Brain microvascular endothelial cell (primary cell): ENCODE results near the gene ZNHIT2.

Experiments used
- DNase-seq: peaks from one replicate; pipeline ENCODE4 v3.0.0-alpha.2; 2020
- H3K27ac ChIP-seq: fragments of 250-450 bp; sonication (Bioruptor Pico); 2 replicates; pipeline ENCODE4 v1.5.1; 2020; ENCODE audit warnings: mild to moderate bottlenecking, moderate library complexity
- H3K27me3 ChIP-seq: fragments of 250-450 bp; sonication (Bioruptor Pico); replicated peaks from 2 replicates; pipeline ENCODE4 v1.5.1; 2020; ENCODE audit warnings: mild to moderate bottlenecking
- H3K36me3 ChIP-seq: fragments of 250-450 bp; sonication (Bioruptor Pico); replicated peaks from 2 replicates; pipeline ENCODE4 v1.5.1; 2020; ENCODE audit warnings: mild to moderate bottlenecking
- H3K4me3 ChIP-seq: 2 replicates; pipeline ENCODE4 v1.5.1; 2011; ENCODE audit warnings: low read depth, mild to moderate bottlenecking, control low read depth, low read length, moderate library complexity
- CTCF ChIP-seq: IDR thresholded peaks from 2 replicates; pipeline ENCODE4 v1.5.1; 2011; ENCODE audit warnings: low read depth, mild to moderate bottlenecking, moderate library complexity, low read length, control low read depth, inconsistent platforms; ENCODE audit errors: missing control alignments
- in situ Hi-C: cut with HindIII; loops from 2 replicates; pipeline ENCODE4 v1.10.0; 2017; ENCODE audit warnings: low sequenced_read_pairs, low pct_ligation_motif_present

Gene ZNHIT2

GRCh38 chr11:65090628-65091027 is 26.9 kb downstream of the ZNHIT2 start:
- no peak overlapping the region for H3K27ac ChIP-seq
- H3K27me3 ChIP-seq = no peaks in the 10 kb centered on the region
- H3K36me3 ChIP-seq = peaks cover 22% of the 10 kb centered on the region
- H3K4me3 ChIP-seq = no peak overlapping the region
- DNase-seq = no peak
- no peak for TF ChIP-seq CTCF
- in situ Hi-C loops = no loop called here

DNA sequence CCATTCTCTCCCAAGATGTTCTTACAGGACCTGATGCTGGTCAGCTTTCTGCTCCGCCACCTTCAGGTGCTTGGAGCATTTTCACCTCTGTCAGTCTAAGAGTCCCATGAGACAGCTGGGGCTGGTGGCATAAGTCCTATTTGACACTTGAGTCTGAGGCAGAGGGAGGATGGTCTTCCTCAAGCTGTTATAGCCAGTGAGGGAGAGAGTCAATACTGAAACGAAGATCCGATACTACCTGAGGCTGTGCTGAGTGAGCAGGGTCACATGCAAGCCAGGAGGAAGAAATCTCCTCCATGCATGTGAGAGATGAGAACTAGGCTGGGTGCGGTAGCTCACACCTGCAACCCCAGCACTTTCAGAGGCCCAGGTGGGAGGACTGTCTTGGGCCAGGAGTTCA is 27.9 kb downstream of the ZNHIT2 start:
- DNase-seq = no peak
- Histone ChIP-seq H3K36me3 (peaks cover 22% of the 10 kb centered on the region), H3K27ac (no peak overlapping the region), H3K4me3 (no peak overlapping the region), H3K27me3 (no peaks in the 10 kb centered on the region)
- no peak for TF ChIP-seq CTCF
- in situ Hi-C loops = no loop called here

GRCh38 chr11:65087827-65088226 is 29.7 kb downstream of the ZNHIT2 start:
- no peaks in the 10 kb centered on the region for H3K27me3 ChIP-seq
- DNase-seq = no peak
- H3K4me3 ChIP-seq = no peak overlapping the region
- H3K36me3 ChIP-seq = peaks cover 22% of the 10 kb centered on the region
- H3K27ac ChIP-seq = no peak overlapping the region
- in situ Hi-C loops = no loop called here
- TF ChIP-seq CTCF = no peak

DNA sequence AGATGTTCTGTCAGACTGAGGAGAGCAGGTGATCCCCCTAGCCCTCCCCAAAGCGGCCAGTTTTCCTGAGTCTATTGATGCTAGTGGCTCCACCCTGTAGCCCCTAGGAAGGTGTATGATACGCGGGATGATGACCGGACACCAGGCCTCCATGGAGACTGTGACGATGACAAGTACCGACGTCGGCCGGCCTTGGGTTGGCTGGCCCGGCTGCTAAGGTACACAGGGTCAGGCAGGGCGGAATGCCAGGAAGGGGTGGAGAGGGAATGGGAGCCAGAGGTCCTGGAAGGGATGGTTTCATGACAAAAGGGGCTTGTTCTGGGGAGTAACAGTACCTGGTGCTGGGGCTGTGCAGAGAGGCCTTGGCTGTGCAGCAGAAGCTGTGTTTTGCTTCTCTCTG is 30.3 kb downstream of the ZNHIT2 start:
- no peak for DNase-seq
- no peaks in the 10 kb centered on the region for H3K27me3 ChIP-seq
- in situ Hi-C loops = no loop called here
- peaks cover 22% of the 10 kb centered on the region for H3K36me3 ChIP-seq
- H3K4me3 ChIP-seq = no peak overlapping the region
- H3K27ac ChIP-seq = no peak overlapping the region
- TF ChIP-seq CTCF = no peak

DNA sequence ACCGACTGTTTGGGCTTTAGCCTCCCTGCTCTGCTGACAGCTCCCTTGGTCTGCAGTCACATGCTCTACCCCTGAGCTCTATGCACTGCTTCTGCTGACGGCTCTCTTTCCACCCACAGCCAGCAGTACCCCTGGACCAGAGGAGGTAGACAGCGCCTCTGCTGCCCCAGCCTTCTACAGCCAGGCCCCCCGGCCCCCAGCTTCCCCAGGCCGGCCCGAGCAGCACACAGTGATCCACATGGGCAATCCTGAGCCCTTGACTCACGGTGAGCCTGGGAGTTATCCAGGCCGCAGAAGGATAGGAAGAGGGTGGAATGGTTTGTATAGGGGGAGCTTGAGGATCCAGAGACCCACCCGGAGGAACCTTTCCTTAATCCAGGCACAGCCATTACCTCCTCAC is 30.7 kb downstream of the ZNHIT2 start:
- no peak for TF ChIP-seq CTCF
- Histone ChIP-seq H3K36me3 (peaks cover 22% of the 10 kb centered on the region), H3K4me3 (no peak overlapping the region), H3K27ac (no peak overlapping the region), H3K27me3 (no peaks in the 10 kb centered on the region)
- no peak for DNase-seq
- in situ Hi-C loops = no loop called here

DNA sequence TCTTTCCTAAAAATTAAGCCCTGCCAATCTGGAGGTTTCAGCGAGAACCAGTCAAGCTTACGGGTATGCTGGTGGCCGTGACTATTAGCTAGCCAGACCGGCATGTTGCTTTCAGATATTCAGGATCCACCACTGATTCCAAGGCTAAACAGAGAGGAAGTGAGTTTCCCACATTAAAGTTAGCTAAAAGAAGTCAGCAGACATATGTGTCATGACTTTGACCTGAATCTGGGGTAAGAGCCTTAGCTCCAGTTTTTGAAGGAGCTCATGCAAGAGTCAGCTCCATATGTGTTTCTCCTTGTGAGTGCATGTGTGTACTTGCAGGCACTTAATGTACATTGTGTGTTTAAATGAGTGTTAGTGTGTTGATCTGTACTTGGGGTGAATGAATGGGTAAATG is 32.1 kb downstream of the ZNHIT2 start:
- H3K27ac ChIP-seq = no peak overlapping the region
- peaks cover 22% of the 10 kb centered on the region for H3K36me3 ChIP-seq
- no peak for DNase-seq

More for the DNA sequence above, 32.1 kb downstream of the ZNHIT2 start:
- Histone ChIP-seq H3K27me3 (no peaks in the 10 kb centered on the region), H3K4me3 (no peak overlapping the region)
- in situ Hi-C loops = no loop called here
- TF ChIP-seq CTCF = no peak
